ENCODE measurements around the gene GDPD5.

GDPD5 gene

DNA sequence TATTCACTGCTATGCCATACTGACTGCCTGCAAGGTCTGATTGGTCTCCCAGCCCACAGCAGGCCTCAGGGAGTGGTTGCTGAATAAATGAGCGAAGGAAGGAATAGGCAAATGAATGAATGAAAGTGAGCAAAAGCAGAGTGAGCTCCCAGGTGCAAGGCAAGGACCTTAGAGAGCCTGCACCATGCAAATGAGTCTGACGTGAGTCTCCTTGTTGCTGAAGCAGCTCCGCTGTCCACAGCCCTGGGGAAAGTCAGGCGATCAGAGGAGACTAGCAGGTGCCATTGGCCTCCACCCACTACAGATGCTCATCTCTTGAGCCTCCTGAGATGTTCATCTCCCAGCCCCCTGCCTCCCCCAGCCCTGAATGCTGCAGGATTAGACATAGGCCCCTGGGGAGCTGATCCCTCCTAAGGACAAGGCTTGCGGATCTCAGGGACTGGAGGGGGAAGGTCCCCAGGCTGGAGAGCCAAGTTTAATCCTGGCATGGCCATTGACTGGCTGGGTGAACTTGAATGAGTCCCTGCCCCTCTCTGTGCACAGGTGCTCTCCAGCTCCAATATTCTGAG, 22.1 kb downstream of the GDPD5 start:
- Mint-ChIP-seq H3K4me1 (peaks cover 10% of the 10 kb centered on the region), H3K4me3 (no peak overlapping the region), H3K9me3 (no peaks in the 10 kb centered on the region), H3K27me3 (no peaks in the 10 kb centered on the region), H3K36me3 (ENCODE audit: low read depth) (no peaks in the 10 kb centered on the region), H3K27ac (no peak overlapping the region)
- DNase-seq = no peak
- no peak for ATAC-seq

DNA sequence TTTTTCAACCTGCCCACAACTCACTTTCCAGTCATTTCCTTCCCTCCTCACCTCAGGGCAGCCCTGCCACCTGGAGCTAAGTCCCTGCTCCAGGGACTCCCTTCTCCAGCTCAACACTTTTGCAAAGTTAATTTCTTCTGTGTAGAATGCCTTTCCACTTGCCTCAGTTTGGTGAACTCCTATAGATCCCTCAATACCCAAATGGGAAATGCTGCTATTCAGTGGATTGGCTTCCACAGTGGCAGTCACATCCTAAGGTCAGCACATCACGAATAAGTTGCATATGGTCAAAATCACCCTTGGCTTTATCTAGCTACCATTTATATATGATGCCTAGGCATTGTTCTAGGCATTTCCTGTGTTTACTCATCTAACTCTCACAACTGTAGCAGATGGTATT, 23.6 kb downstream of the GDPD5 start:
- H3K9me3 Mint-ChIP-seq = no peaks in the 10 kb centered on the region
- ATAC-seq = no peak
- no peak for DNase-seq
- H3K27me3 Mint-ChIP-seq = no peaks in the 10 kb centered on the region
- H3K4me1 Mint-ChIP-seq = peaks cover 3% of the 10 kb centered on the region
- H3K27ac Mint-ChIP-seq = no peak overlapping the region
- no peaks in the 10 kb centered on the region for H3K36me3 Mint-ChIP-seq (ENCODE audit: low read depth)
- H3K4me3 Mint-ChIP-seq = no peak overlapping the region

DNA sequence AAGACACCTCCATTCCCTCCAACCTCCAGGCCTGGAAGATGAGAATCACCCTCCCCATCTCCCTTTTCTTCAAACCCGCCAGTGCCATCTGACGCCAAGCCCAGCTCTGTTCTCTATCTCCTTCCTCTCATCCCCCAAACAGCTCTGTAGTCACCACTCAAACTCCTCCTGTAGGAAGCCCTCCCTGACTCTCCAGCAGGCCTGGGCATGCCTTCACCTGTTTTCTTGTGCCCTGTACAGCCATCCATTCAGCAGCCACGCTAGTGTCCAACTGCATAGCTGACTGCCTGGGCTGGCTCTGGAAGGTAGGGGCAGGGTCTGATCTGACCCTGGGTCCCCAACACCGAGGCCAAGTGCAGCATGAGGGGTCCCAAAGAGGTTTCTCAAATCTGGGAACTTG, 25.0 kb downstream of the GDPD5 start:
- no peaks in the 10 kb centered on the region for H3K27me3 Mint-ChIP-seq
- H3K9me3 Mint-ChIP-seq = no peaks in the 10 kb centered on the region
- H3K27ac Mint-ChIP-seq = no peak overlapping the region
- no peak for DNase-seq
- H3K4me1 Mint-ChIP-seq = peaks cover 3% of the 10 kb centered on the region
- no peak overlapping the region for H3K4me3 Mint-ChIP-seq
- no peak for ATAC-seq
- H3K36me3 Mint-ChIP-seq (ENCODE audit: low read depth) = no peaks in the 10 kb centered on the region

DNA sequence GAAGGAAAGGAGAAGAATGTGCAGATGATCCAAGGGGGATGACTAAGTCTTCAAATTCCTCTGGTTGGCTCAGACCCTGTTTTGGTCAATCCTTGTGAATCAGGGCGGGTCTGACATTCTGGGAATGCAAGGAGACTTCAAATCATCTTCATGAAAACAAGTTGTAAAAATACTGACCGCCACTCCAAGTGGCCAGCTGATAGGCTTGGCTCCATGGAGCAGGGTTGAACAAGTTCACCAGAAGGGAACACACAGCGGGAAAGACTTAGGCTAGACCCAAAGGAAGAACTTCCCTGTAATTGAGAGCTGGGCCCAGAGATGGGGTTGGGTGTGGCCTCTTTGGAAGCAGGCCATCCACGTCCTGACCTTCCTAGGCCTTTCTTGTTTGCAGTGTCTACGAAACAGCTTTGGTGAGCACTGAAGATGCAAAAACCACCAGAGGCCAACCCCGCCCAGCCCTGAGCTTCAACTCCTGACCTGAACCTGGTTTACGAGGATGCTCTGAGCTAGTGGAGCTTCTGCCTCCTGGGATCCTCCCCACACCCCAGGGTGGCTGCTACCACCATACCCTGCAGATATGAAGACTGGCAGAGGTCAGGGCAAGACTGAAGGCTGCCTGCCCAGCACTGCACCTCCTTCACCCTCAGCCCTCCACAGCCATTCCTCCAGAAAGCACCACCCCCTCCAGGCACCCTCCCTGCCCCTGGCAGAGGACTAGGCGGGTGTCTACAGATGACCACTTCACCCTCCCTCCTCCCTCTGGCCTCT, 26.1 kb downstream of the GDPD5 start:
- Mint-ChIP-seq H3K4me3 (no peak overlapping the region), H3K36me3 (ENCODE audit: low read depth) (no peaks in the 10 kb centered on the region), H3K27ac (no peak overlapping the region), H3K27me3 (no peaks in the 10 kb centered on the region), H3K4me1 (peaks cover 3% of the 10 kb centered on the region), H3K9me3 (no peaks in the 10 kb centered on the region)
- DNase-seq = no peak
- ATAC-seq = no peak

DNA sequence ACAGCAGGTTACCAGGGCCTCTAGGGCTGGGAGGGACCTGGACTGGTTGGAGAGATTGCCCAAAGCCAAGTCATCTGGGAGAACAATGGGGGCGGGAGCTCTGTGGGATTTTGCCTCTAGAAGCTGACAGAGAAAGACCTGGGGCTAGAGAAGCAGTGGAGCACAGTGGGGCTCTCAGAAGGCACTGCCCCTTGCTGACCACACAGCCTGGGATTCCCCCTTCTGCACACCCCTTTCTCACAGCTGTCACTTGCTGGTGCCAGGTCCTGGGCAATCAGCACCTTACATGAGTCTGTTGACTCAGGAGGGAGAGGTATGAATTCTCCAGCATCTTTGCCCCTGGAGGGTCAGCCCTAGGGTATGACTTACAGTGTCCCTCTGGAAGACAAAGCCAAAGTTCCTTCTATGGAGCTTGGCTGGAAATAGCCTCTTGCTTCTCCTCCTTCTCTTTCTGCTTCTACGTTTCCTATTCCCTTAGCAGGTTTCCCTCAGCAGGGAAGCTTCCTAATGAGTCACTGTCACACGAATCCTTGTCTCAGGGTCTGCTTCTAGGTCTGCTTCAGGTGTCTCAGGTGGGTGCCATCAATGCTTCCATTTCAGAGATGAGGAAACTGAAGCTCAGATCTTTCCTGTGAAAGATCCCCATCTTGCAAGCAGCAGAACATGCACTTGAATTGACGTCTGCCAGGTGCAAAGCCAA, 27.0 kb downstream of the GDPD5 start:
- H3K36me3 Mint-ChIP-seq (ENCODE audit: low read depth) = no peaks in the 10 kb centered on the region
- no peaks in the 10 kb centered on the region for H3K9me3 Mint-ChIP-seq
- DNase-seq = no peak
- ATAC-seq = no peak
- H3K4me1 Mint-ChIP-seq = peaks cover 3% of the 10 kb centered on the region
- no peaks in the 10 kb centered on the region for H3K27me3 Mint-ChIP-seq
- no peak overlapping the region for H3K4me3 Mint-ChIP-seq
- no peak overlapping the region for H3K27ac Mint-ChIP-seq

DNA sequence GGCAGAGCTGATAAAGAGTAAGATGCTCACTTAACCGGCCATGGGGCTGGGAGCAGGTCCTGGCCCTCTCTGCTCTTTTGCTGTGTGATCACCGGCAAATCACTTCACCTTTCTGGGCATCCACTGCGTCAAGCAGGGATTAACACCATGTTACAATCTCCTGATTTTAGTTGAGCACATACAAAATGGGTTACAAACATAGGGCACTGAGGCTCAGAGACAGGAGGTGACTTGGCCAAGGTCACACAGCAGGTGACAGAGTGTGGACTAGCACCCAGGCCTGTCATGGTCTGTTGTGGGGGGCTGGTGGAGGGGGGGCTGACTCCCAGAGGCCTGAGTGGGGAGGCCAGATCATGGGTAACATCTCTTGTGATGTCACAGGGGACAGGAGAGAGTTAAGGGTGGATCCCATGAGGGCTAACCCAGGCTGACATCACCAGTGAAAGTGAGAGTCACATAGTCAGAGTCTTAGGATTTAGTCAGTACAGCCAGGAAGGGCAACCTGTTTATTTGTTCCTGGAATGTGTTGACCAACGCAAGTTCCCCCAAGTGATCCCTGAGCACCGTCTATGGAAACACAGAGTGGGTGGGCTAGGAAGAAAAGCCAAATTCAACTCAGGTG, 27.8 kb downstream of the GDPD5 start:
- ATAC-seq (no peak), DNase-seq (no peak)
- Mint-ChIP-seq H3K9me3 (no peaks in the 10 kb centered on the region), H3K4me3 (no peak overlapping the region), H3K4me1 (peaks cover 3% of the 10 kb centered on the region), H3K27me3 (no peaks in the 10 kb centered on the region), H3K36me3 (ENCODE audit: low read depth) (no peaks in the 10 kb centered on the region), H3K27ac (no peak overlapping the region)

DNA sequence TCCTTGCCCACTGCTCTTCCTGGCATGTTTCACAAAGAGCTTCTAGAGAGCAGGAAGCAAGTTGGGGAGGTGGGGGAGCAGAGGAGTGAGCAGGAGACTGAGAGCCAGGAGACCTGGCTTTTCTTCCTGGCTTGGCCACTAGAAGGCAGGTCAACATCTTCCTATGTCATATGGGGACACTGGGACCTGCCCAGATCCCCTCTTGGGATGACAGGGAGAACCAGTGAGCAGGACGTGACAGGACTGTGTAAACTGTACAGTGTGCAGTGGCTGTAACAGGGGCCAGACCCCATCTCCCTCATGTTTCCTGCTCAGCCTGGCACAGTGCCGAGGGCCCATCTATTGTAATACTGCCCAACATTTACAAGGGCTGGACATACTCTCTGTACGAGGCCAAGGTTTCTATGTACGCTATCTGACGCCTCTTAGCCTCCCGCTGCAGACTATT, 29.4 kb downstream of the GDPD5 start:
- DNase-seq (no peak), ATAC-seq (no peak)
- no peaks in the 10 kb centered on the region for H3K36me3 Mint-ChIP-seq (ENCODE audit: low read depth)
- no peaks in the 10 kb centered on the region for H3K27me3 Mint-ChIP-seq
- H3K4me3 Mint-ChIP-seq = no peak overlapping the region
- H3K9me3 Mint-ChIP-seq = no peaks in the 10 kb centered on the region
- peaks cover 17% of the 10 kb centered on the region for H3K4me1 Mint-ChIP-seq
- no peak overlapping the region for H3K27ac Mint-ChIP-seq

DNA sequence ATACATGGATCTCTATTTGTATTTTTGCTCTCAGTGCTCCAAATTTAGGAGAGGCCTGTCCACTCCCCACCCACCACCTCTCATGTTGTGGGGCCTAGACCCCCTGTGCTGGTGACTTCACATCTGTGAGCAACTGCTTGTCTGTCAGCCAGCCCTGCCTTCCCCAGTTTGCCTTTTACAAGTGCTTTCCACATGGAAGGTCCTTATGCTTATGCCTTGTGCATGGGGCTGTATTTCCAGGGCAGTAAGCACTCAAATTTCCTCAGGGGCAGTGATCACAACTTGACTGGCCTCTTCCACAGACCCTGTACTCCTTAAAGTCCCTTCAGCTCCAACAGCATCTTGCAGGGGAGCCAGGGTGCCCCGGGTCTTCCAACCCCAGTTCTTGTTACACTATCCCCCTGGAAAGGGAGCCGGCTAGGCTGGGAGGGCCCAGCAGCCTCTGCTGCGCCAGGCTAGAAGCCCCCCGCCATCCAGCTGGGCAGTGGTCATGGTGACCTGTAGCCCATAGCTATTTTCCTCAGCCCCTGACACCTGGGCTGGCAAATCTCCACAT, 29.9 kb downstream of the GDPD5 start:
- no peak overlapping the region for H3K27ac Mint-ChIP-seq
- ATAC-seq (no peak), DNase-seq (no peak)
- H3K4me3 Mint-ChIP-seq = no peak overlapping the region
- no peaks in the 10 kb centered on the region for H3K36me3 Mint-ChIP-seq (ENCODE audit: low read depth)
- peaks cover 17% of the 10 kb centered on the region for H3K4me1 Mint-ChIP-seq
- H3K9me3 Mint-ChIP-seq = no peaks in the 10 kb centered on the region
- no peaks in the 10 kb centered on the region for H3K27me3 Mint-ChIP-seq

DNA sequence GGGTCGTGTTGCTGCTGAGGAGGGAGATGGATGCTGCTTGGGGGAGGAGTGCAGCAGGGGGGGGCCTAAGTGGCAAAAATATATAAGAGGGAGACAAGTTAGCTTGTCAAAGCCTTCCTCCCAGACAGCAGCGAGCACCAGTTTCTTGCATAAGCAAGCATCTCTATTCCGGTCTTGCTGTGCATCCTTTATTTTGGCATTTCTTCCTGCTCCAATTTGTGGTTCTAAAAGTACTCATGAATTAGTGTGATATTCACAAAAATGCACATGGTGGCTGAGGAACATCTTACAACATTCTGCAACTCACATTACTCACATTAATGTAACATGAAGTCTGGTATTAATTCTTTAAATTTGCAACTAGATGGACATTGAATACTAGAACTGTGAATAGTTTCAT, 32.1 kb downstream of the GDPD5 start:
- peaks cover 17% of the 10 kb centered on the region for H3K4me1 Mint-ChIP-seq
- no peaks in the 10 kb centered on the region for H3K27me3 Mint-ChIP-seq
- no peak for ATAC-seq
- no peak overlapping the region for H3K4me3 Mint-ChIP-seq
- H3K36me3 Mint-ChIP-seq (ENCODE audit: low read depth) = no peaks in the 10 kb centered on the region
- no peak overlapping the region for H3K27ac Mint-ChIP-seq
- no peak for DNase-seq
- H3K9me3 Mint-ChIP-seq = no peaks in the 10 kb centered on the region

DNA sequence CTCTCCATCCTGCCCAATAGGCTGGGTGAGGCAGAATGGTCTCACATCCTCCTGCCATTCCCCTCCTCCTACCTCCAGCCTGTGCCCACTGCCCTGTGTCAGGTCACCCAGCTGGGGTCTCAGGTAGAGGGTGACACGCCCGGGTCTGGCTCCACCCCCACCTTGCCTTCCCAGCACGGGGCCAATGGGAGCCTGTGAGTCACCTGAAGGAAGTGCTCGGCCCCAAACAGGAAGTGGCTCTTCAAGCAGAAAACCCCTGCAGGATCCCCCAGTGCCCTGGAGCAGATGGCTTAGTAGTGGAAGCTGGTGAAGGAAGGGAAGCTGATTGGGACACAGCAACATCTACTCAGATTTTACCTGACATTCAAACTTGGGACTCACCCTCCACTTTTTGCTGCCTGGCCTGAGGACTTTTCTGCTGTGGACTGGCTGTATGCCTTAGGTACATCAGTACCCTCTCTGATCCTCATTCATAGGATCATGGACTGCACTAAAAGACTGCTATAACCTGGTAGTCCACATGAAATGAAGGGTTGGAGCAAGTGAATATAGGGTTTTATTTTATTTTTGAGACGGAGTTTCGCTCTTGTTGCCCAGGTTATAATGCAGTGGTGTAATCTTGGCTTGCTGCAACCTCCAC, 33.4 kb downstream of the GDPD5 start:
- Mint-ChIP-seq H3K4me1 (peaks cover 15% of the 10 kb centered on the region), H3K27ac (peak overlapping the region; percentile 81), H3K27me3 (no peaks in the 10 kb centered on the region), H3K4me3 (peak overlapping the region; percentile 67), H3K36me3 (ENCODE audit: low read depth) (no peaks in the 10 kb centered on the region), H3K9me3 (no peaks in the 10 kb centered on the region)
- DNase-seq (peak; percentile 71), ATAC-seq (peak; percentile 88)

DNA sequence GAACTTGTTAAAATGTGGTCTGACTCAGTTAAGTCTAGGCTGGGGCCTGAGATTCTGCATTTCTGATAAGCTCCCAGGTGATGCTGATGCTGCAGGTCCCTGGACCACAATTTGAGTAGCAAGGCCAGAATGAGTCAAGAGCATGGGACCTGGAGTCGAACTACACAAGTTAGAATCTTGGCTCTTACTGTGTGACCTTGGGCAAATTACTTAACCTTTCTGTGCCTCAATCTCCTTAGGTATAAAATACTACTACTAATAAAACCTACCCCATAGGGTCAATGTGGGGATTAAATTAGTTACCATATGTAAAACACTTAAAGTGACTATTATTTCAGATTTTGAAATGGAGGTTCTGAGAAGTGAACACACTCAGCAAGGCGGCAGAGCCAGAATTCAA, 34.3 kb downstream of the GDPD5 start:
- Mint-ChIP-seq H3K4me1 (peaks cover 15% of the 10 kb centered on the region), H3K4me3 (no peak overlapping the region), H3K36me3 (ENCODE audit: low read depth) (no peaks in the 10 kb centered on the region), H3K27ac (no peak overlapping the region), H3K27me3 (no peaks in the 10 kb centered on the region), H3K9me3 (no peaks in the 10 kb centered on the region)
- ATAC-seq = no peak
- no peak for DNase-seq

DNA sequence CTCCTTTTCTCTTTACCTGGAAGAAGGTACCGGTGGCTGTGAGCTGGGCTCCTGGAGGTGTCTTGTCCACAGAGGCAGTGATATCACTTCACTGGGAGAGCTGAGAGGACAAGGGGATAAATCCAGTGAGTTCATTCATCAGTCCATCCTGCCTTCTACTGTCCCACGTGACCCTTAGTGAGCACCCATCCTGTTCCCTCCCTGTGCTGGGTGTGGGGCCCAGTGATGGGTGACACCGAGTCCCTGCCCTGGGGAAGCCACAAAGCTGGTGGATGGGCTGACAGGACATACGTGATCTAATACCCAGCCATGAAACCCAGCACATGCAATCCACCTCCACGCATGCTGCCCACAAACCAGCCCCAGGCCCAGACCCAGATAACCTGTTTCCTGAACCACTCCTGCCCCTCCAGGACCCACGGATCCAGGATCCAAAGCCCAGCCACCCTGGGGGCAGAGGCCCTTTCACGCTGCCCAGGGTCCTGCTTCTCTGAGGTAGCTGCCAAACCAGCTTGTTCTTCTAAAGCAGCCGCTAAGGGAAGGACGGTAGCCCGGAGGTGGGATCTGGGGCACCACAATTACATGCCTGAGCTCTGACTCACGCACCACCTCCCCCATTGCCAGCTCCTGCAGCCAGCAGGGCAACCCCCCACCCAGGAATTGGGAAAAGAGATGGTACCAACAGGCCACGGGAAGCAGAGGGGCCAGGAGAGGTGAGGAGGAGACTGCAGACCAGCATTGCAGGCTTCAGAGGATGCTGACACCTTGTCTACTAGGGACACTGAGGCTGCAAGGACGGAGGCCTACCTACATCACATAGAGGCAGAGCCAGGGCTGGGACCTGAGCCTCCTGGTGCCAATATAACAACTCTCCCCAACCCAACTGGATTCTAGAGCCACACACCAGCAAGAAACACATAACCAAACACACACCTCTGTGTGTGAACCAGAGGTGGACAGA, 35.2 kb downstream of the GDPD5 start:
- H3K9me3 Mint-ChIP-seq = no peaks in the 10 kb centered on the region
- DNase-seq (no peak), ATAC-seq (no peak)
- no peaks in the 10 kb centered on the region for H3K27me3 Mint-ChIP-seq
- H3K4me1 Mint-ChIP-seq = peaks cover 15% of the 10 kb centered on the region
- H3K36me3 Mint-ChIP-seq (ENCODE audit: low read depth) = no peaks in the 10 kb centered on the region
- H3K27ac Mint-ChIP-seq = no peak overlapping the region
- H3K4me3 Mint-ChIP-seq = no peak overlapping the region

DNA sequence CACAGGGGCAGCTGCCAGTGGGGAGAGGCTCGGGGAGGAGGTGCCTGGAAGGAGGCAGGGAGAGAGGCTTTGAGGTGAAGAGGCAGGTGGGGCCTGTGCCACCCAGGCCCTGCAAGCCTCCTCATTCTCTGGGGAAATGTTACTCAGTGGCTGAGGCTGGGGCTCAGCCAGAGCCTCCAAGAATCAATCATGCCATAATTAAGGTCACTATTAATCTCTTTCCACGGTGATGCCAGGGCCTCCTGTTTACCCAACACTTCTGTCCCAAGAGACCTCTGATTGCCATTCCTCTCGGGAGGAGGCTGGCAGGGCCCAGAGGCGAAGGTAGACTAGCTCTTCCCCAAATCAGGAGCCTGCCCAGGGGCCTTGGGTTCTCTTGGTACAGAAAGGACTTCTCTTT, 38.4 kb downstream of the GDPD5 start:
- Mint-ChIP-seq H3K36me3 (ENCODE audit: low read depth) (no peaks in the 10 kb centered on the region), H3K27me3 (no peaks in the 10 kb centered on the region), H3K4me3 (no peak overlapping the region), H3K9me3 (no peaks in the 10 kb centered on the region), H3K4me1 (peaks cover 9% of the 10 kb centered on the region), H3K27ac (no peak overlapping the region)
- no peak for ATAC-seq
- no peak for DNase-seq

Data from activated naive CD8-positive, alpha-beta T cell treated with anti-CD3 and anti-CD28 coated beads, Interleukin-2, amount 50 U/mL, for 24 hours (primary cell).